K562 (cell line): ENCODE measurements around the gene KLHDC7B. TPM values are rescaled to one million over a fixed set of nuclear protein-coding genes. Genes with fewer than 3 reads are reported as not detected.

Source experiments
- EHMT2 ChIP-seq: fragments of 450-650 bp; IDR thresholded peaks from 2 replicates; pipeline ENCODE4 v1.6.1; 2018; ENCODE audit warnings: antibody characterized with exemption
- FOXJ2 ChIP-seq: fragments of 200-800 bp; sonication (Bioruptor generic); IDR thresholded peaks from 2 replicates; pipeline ENCODE4 v1.6.1; 2016; ENCODE audit warnings: missing genetic modification characterization, missing compliant biosample characterization
- MAFF ChIP-seq: IDR thresholded peaks from 2 replicates; pipeline ENCODE4 v1.6.1; 2012; ENCODE audit warnings: low read length, improper control_type of control experiment
- MAFK ChIP-seq: IDR thresholded peaks from 2 replicates; pipeline ENCODE4 v1.6.1; 2011; ENCODE audit warnings: low read length, improper control_type of control experiment
- NR2C2 ChIP-seq, 2 experiments: fragments of 200-800 bp in 1 of 2; sonication (Bioruptor generic) in 1 of 2; sonication (generic) in 1 of 2; formaldehyde crosslinking in 1 of 2; IDR thresholded peaks; 2 replicates each; pipeline versions ENCODE4 v1.6.1 to v1.8.0; 2016 to 2022; ENCODE audit warnings: mild to moderate bottlenecking in 1 of 2, missing compliant biosample characterization in 1 of 2, missing genetic modification characterization in 1 of 2, missing genetic modification reagents in 1 of 2
- PHF8 ChIP-seq: fragments of 200-600 bp; sonication (generic); IDR thresholded peaks from 2 replicates; pipeline ENCODE4 v1.6.1; 2012; ENCODE audit warnings: mixed run types, mild to moderate bottlenecking, inconsistent platforms, low read length, moderate library complexity, borderline replicate concordance
- SIN3A ChIP-seq, 2 experiments: fragments of 150-350 bp in 1 of 2; IDR thresholded peaks; 2 replicates each; pipeline ENCODE4 v1.6.1; 2011 to 2016; ENCODE audit warnings: borderline replicate concordance in 2 of 2, low read depth in 2 of 2, low read length in 2 of 2, mild to moderate bottlenecking in 2 of 2, moderate library complexity in 2 of 2; ENCODE audit not compliant: control insufficient read depth in 1 of 2
- SP1 ChIP-seq: sonication (generic); formaldehyde crosslinking; IDR thresholded peaks from 2 replicates; pipeline ENCODE4 v1.8.1; 2022; ENCODE audit warnings: mild to moderate bottlenecking, missing genetic modification reagents
- TCF3 ChIP-seq: sonication (generic); formaldehyde crosslinking; IDR thresholded peaks from 2 replicates; pipeline ENCODE4 v1.4.0; 2020; ENCODE audit warnings: mild to moderate bottlenecking, missing genetic modification reagents
- YY1 ChIP-seq, 3 experiments: IDR thresholded peaks; 2 replicates each; pipeline ENCODE4 v1.6.1; 2011; ENCODE audit warnings: low read length in 2 of 3, mild to moderate bottlenecking in 2 of 3, moderate library complexity in 2 of 3, borderline replicate concordance in 1 of 3, control low read depth in 1 of 3, low read depth in 1 of 3; ENCODE audit not compliant: insufficient read depth in 3 of 3, insufficient replicate concordance in 2 of 3, control insufficient read depth in 1 of 3, insufficient read length in 1 of 3; ENCODE audit errors: extremely low read depth in 1 of 3
- ZBTB7A ChIP-seq: IDR thresholded peaks from 2 replicates; pipeline ENCODE4 v1.6.1; 2011; ENCODE audit warnings: low read depth, mild to moderate bottlenecking, low read length, moderate library complexity, borderline replicate concordance; ENCODE audit not compliant: control insufficient read depth
- ZC3H4 ChIP-seq: sonication (generic); formaldehyde crosslinking; IDR thresholded peaks from 2 replicates; pipeline ENCODE4 v1.9.0; 2021; ENCODE audit warnings: missing genetic modification reagents, borderline replicate concordance
- ZFPM2 ChIP-seq: fragments of 250-450 bp; sonication (Bioruptor Pico); IDR thresholded peaks from 2 replicates; pipeline ENCODE4 v1.5.1; 2022; ENCODE audit warnings: mild to moderate bottlenecking
- ZHX1 ChIP-seq: fragments of 150-350 bp; conservative IDR thresholded peaks from 2 replicates; pipeline ENCODE4 v1.6.1; 2014; ENCODE audit warnings: low read length
- ZNF133 ChIP-seq: fragments of 250-450 bp; sonication (Bioruptor Pico); IDR thresholded peaks from 2 replicates; pipeline ENCODE4 v1.4.0; 2020; ENCODE audit warnings: mild to moderate bottlenecking
- polyA plus RNA-seq, 8 experiments: library from polyadenylated mRNA; depleted of rRNA in 4 of 8; stranded (reverse) in 5 of 8; unstranded in 3 of 8; fragments of >200 nt; fragmentation: Nextera tagmentation in 2 of 8; fragmentation: Illumina TruSeq in 1 of 8; extraction: Ambion mirVana in 2 of 8; extraction: Trizol in 1 of 8; gene quantifications; 2 replicates each; pipeline versions ENCODE4 v1.2.1 to v1.2.3, GENCODE V29; 2011 to 2014; ENCODE audit warnings: inconsistent platforms in 1 of 8, missing spikeins in 1 of 8
- total RNA-seq, 7 experiments: library from RNA; depleted of rRNA in 6 of 7; stranded (reverse); fragments of >200 nt in 6 of 7; fragmentation: Illumina TruSeq in 2 of 7; extraction: Trizol in 2 of 7; gene quantifications; 2 replicates each; pipeline versions ENCODE4 v1.2.1 to v1.2.3, GENCODE V29; 2011 to 2021; ENCODE audit warnings: low replicate concordance in 1 of 7
- TF ChIP-seq, protein P1 (sequence below): fragments of 250-450 bp; sonication (Bioruptor Pico); IDR thresholded peaks from 2 replicates; pipeline ENCODE4 v1.8.0; 2022; ENCODE audit warnings: moderate library complexity, mild to moderate bottlenecking, inconsistent platforms
- TF ChIP-seq, protein P2 (sequence below), 3 experiments: fragments of 200-800 bp in 1 of 3; sonication (Bioruptor generic) in 1 of 3; sonication (generic) in 1 of 3; formaldehyde crosslinking in 1 of 3; IDR thresholded peaks; 2 replicates each; pipeline versions ENCODE4 v1.6.1 to v1.8.0; 2016 to 2022; ENCODE audit warnings: mild to moderate bottlenecking in 2 of 3, missing compliant biosample characterization in 2 of 3, missing genetic modification characterization in 2 of 3, missing genetic modification reagents in 1 of 3
- TF ChIP-seq, protein P3 (sequence below): fragments of 250-450 bp; sonication (Bioruptor Pico); IDR thresholded peaks from 2 replicates; pipeline ENCODE4 v1.8.0; 2021; ENCODE audit warnings: borderline replicate concordance, mild to moderate bottlenecking, moderate library complexity; ENCODE audit not compliant: poor library complexity, severe bottlenecking

KLHDC7B gene
- total and polyA plus RNA-seq, 9 of the 15 experiments (the other 6 are each of a cell fraction or from before 2014, with no cell fraction given), result 0.04 to 0.22 (median 0.05) TPM; not detected in 4

GRCh38 chr22:50526834-50527801, 18.6 kb upstream of the KLHDC7B start (continued):
- no peak; the same call in 1 of the 2 replicates for TF ChIP-seq PHF8
- no peak for TF ChIP-seq ZHX1
- TF ChIP-seq ZC3H4 (CRISPR knock-in tag), result 0 out of 2 replicates have a peak, but pooled peaks have one; percentile 49
- TF ChIP-seq, protein P1, sequence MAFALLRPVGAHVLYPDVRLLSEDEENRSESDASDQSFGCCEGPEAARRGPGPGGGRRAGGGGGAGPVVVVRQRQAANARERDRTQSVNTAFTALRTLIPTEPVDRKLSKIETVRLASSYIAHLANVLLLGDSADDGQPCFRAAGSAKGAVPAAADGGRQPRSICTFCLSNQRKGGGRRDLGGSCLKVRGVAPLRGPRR, result no peak
- 0 out of 2 replicates have a peak, but pooled peaks have one; percentile 22 for TF ChIP-seq SP1 (CRISPR knock-in tag)
- TF ChIP-seq FOXJ2 (tag), result no peak
- TF ChIP-seq ZBTB7A, result no peak
- no peak for TF ChIP-seq ZNF133 (CRISPR knock-in tag)
- no peak for TF ChIP-seq MAFF
- TF ChIP-seq NR2C2 (CRISPR knock-in tag; IDR thresholded peaks at IDR 0.05), result no peak
- peak; percentile 68 for TF ChIP-seq NR2C2 (tag; IDR thresholded peaks at IDR 0.05)
- TF ChIP-seq, protein P2, sequence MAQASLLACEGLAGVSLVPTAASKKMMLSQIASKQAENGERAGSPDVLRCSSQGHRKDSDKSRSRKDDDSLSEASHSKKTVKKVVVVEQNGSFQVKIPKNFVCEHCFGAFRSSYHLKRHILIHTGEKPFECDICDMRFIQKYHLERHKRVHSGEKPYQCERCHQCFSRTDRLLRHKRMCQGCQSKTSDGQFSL (CRISPR knock-in tag; IDR thresholded peaks at IDR 0.05), result no peak
- TF ChIP-seq, protein P2 (tag; IDR thresholded peaks at IDR 0.05), result no peak
- TF ChIP-seq ZFPM2 (CRISPR knock-in tag), result no peak
- TF ChIP-seq, protein P3, sequence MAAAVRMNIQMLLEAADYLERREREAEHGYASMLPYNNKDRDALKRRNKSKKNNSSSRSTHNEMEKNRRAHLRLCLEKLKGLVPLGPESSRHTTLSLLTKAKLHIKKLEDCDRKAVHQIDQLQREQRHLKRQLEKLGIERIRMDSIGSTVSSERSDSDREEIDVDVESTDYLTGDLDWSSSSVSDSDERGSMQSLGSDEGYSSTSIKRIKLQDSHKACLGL, result no peak
- TF ChIP-seq YY1 (IDR thresholded peaks at IDR 0.05; ENCODE audit: borderline replicate concordance in 1 of 3, control insufficient read depth in 1 of 3, extremely low read depth in 1 of 3, insufficient read depth in 3 of 3, insufficient read length in 1 of 3, insufficient replicate concordance in 2 of 3, low read depth in 1 of 3, low read length in 2 of 3), result no peak
- no peak for TF ChIP-seq TCF3 (CRISPR knock-in tag)
- no peak for TF ChIP-seq SIN3A (IDR thresholded peaks at IDR 0.05; ENCODE audit: borderline replicate concordance in 2 of 2, control insufficient read depth in 1 of 2, low read depth in 2 of 2, low read length in 2 of 2)
- TF ChIP-seq EHMT2, result no peak
- no peak for TF ChIP-seq MAFK
